ENCODE data around the gene PI4KB.
"Not testable (repeated sequence)": the region's sequence is repeated elsewhere in the genome, so short reads cannot be mapped to it uniquely, and the experiment has no call there.

The PI4KB gene

DNA sequence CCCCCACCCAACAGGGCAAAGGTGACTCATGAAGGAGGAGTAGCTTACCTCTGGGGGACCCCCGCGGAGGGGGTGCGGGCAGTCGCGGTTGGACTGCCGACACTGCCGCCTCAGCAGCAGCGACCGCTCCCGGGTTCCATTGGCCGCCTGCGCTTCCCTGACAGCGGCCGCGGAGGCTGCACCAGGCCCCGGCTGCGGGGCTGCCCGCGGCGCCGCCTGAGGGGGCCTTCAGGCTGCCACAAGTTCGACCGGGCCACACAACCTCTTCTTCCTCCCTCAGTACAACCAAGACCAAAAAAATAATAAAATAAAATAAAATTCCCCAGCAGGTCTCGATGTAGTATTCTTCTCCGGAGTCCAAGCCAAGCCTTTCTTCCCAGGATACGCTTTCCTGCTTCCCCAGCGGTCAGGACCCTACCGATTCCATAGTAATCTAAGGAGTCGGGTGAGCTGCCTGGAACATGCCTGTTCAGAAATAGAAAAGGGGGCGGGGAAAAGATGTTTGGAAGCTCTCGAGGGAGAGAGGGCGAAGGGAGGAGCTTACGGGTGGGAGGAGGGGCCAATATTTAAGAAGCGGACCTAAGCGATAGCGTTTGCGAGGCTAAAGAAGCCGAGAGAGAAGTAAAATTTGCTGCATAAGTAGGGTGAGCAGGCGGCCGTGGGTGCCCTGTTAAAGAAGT lies at the start of gene PI4KB:
Gene PI4KB, minus strand, starts transcription at position 194 of the 680 bp plus-strand sequence. CDS start 10,935 bp downstream, outside the sequence.
- DNase-seq (ENCODE audit: low read depth): peak; percentile 92

- DNase-seq (ENCODE audit: low read depth): no peak
Measured at GRCh38 chr1:151373196-151373595, 46.0 kb upstream of the PI4KB start.

DNA sequence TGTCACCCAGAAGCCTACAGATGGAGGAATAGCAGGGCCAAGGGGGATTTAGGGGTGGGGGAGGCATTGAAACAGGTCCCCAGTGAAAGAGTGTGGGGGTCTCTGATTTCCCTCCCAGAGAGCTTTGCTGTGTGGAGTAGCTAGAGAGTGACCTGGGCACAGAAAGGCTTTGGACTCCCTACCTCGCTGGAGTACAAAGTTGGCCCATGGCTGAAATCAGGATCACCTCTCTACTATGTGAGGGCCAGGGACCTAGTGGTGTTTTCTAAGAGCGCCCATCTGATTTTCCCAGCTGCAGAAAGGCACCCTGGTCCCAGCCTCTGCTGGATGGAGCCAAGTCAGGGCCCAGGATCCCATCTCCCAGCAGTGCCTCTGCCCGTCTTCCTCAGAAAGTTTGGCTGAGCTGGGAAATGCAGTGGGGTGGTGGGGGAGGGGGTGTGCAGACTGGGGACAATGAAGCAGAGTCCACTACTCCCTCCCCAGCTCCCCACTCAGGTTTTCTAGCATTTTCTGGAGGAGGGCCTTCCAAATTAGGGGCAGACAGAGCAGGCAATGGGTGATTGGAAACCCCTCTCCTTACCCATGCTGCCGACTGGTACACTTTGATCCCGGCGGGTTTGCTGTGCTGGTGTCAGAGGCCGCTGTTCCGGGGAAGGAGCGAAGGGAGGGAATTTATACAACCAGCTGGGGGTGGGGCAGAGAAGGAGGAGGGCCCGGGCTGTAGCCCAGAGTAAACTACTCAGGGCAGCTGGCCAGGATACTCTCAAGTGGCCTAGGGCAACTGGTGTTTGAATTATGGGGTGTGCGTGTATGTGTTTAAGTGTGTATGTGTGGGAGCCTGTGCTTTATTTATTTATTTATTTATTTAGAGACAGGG lies 45.1 kb upstream of the PI4KB start, which contains the start of gene SELENBP1:
Gene SELENBP1, minus strand, starts transcription at position 648 of the 877 bp plus-strand sequence. Its CDS starts 64 bp downstream, at position 584.
- DNase-seq (ENCODE audit: low read depth): peak; percentile 46

GRCh38 chr1:151371370-151372057 lies 44.3 kb upstream of the PI4KB start:
- no peak for DNase-seq (ENCODE audit: low read depth)

- no peak for DNase-seq (ENCODE audit: low read depth)
Measured at GRCh38 chr1:151370211-151370911, 43.1 kb upstream of the PI4KB start.

GRCh38 chr1:151369621-151370048 lies 42.4 kb upstream of the PI4KB start:
- DNase-seq (ENCODE audit: low read depth): no peak

GRCh38 chr1:151369302-151369610 lies 42.0 kb upstream of the PI4KB start:
- DNase-seq (ENCODE audit: low read depth): no peak

DNA sequence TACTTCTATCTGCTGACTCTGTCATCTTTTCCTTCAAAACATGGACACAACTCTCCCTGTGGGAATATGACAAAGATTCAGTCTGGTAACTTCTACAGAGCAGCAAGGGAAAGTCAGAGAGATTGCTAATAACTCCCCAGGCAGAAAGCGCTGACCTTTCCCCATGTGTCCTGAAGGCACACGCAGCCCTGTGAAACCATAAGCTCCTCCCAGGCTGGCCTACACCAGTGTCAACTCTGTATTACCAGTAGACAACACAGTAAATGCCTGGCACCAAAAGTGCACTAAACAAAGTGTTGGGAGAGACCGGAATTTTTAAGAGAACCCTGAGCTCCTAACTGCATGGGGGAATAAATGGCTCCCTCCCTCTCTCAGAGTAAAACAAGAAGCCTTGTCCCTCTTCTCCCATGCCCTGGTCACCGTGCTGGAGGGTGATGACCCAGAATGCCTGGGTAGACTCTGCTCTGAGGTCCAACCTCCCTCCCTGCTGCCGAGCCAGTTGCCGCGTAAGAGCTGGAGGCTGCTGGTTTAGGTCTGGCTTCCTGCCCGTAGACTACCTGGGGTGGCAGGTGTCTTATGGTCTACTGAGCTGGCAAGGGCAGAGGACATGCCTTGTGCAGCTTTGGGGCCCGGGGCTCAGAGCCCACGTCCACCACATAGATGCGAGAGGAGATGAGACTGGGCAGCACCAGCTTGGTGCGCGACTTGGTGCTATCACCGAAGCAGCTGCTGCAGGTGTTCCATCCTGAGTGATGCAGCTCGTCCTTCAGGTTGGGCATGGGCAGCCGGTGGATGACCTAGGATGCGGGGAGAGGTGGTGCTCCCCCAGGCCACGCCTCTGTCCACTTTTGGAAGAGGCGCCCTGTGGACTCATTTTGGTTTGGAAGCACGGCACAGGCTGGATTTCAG lies 41.4 kb upstream of the PI4KB start:
- DNase-seq (ENCODE audit: low read depth): no peak

DNA sequence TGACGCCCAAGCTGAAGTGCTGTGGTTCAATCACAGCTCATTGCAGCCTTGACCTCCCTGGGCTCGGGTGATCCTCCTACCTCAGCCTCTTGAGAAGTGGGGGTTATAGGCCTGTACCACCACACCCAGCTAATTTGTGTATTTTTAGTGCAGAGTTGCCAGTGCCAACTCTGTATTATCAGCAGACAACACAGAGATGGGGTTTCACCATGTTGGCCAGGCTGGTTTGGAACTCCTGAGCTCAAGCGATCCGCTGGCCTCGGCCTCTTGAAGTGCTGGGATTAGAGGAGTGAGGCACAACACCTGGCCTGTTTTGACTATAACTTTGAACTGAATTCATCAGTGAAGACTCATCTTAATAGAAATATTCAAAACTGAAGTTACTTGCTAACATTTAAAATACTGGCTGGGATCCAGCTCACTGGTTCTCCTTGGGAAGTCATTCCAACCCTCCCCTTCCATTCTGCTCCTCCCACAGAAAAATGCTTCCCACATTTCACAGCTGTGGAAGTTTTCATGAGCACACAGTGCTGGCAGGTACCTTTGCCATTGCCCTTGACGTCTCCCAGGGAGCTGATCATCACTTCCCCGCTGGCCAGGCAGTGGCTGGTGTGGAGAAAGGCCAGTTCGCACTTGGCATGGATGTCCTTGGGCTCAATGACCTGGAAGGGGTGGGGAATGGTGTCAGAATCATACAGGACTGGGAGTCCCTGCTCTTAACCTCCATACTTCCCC lies 40.6 kb upstream of the PI4KB start:
- no peak for DNase-seq (ENCODE audit: low read depth)

DNA sequence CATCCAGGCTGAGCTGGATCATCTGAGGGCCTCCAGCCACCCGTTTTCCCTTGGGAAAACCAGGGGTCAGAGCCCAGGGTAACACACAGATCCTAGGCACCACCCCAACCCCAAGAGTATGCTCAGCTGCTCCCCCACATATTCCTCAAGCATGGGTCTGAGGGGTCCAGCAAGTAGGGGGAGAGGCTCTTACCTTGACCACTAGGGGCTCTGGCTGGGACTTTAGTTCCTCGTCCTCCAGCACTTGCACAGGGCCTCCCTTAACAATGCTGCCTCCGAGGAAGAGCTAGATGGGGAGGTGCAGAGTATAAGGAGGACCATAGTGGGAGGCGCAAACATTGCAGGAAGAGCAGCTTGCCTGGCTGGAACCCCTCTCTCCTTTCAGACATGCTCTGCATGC lies 37.8 kb upstream of the PI4KB start:
- no peak for DNase-seq (ENCODE audit: low read depth)

- DNase-seq (ENCODE audit: low read depth): no peak
Measured at GRCh38 chr1:151362308-151363155, 35.3 kb upstream of the PI4KB start.

GRCh38 chr1:151361883-151362282 lies 34.7 kb upstream of the PI4KB start:
- DNase-seq (ENCODE audit: low read depth): no peak

GRCh38 chr1:151356696-151357095 lies 29.5 kb upstream of the PI4KB start:
- no peak for DNase-seq (ENCODE audit: low read depth)

GRCh38 chr1:151352021-151352718 lies 25.0 kb upstream of the PI4KB start:
- DNase-seq (ENCODE audit: low read depth): no peak

- DNase-seq (ENCODE audit: low read depth): not testable (repeated sequence)
Measured at GRCh38 chr1:151350323-151350722, 23.1 kb upstream of the PI4KB start.

DNA sequence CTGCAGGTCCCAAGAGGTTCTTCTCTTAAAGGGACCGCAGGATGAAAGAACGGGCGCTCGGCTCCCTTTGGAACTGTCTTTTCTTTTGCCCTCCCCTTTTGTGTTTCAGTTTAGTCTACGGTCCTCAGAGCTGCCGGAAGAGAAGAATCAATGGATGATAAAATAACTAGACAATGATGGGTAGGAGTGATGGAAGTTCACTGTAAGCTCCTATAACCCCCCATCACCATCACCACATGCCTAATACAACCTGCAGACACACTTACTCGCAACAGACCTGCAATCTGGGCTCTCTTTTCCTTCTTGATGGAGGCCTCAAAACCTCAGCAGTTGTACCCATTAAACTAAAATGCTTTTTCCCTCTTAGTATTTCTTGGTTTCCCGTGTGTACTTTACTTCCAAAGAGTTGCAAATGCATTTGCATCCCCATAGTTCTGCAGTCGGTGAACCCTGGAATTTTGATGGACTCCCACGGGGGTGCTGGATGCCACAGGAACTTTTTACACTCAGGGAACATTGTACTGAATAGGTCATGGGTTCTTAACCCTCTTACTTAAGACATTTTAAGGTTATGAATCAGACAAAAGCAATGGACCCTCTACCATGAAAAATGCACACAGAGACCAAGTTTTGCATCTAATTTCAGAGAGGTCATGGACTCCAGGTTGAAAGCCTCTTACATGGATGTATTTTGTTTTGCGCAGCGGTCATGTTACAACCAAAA lies 20.5 kb upstream of the PI4KB start:
- DNase-seq (ENCODE audit: low read depth): no peak

DNA sequence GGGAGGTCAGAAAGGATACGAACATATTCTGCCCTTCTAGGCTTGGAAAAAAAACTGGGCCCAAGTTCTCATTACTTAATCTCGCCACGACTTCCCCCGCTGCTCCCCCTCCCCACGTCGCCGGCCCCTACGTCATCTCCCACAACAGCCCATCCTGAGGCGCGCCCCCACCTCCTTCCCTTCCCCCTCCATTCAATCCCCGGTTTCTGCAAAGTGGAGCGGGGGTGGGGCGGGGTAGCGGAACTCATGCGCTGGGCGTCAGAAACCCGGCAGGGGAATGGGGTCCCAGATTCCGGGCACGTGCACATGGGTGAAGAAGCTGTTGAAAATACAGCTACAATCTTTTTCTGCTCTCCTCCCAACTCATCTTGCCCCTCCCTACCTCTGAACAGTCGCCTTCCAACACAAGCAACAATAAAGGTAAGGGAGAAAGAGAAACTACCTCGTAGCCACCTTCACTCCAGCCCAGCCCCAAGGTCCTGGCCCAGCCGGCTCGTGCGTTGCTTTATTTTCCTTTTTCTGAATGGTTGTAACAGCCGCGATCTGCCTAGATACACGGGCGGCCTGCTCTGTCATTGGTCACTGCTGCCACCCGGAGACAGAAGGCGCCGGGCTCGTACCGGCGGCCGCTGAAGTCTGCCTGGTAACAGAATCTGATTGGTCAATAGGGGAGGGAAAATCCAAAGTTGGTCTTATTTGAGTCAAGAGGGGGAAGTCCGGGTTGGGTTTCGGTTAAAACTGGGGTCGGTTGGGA lies 19.7 kb upstream of the PI4KB start, which contains the start of gene RFX5:
Gene RFX5, minus strand, starts transcription at position 484 of the 754 bp plus-strand sequence. CDS start 932 bp downstream, outside the sequence.
- peak; percentile 70 for DNase-seq (ENCODE audit: low read depth)

All from GM04503 (cell line).